Measurements from ENCODE around the gene CIDEA. TPM values are rescaled to one million over a fixed set of nuclear protein-coding genes. Genes with fewer than 3 reads are reported as not detected.

CIDEA gene
- total and polyA plus RNA-seq, 2 donors (not counting 1 experiment from before 2014, with no cell fraction given) = not detected

- Histone ChIP-seq H3K4me2 (replicated peaks; ENCODE audit: low read depth, low read length, poor library complexity, severe bottlenecking) (no peak overlapping the region), H3K79me2 (ENCODE audit: control insufficient read depth, insufficient read depth, low read length) (no peaks in the 10 kb centered on the region), H3K9ac (ENCODE audit: low read length) (no peak overlapping the region), H3K27me3 (replicated peaks in 1 of 4; ENCODE audit: control extremely low read depth in 1 of 4, control insufficient read depth in 3 of 4, insufficient read depth in 4 of 4, low read length in 3 of 4) (peaks cover 0 to 30% (median 2%) of the 10 kb centered on the region in 4 experiments), H3K9me3 (ENCODE audit: control extremely low read depth in 1 of 3, control insufficient read depth in 2 of 3, insufficient read depth in 1 of 3, low read length in 2 of 3) (peaks cover 0 to 2% (median 0%) of the 10 kb centered on the region in 3 donors), H3K27ac (ENCODE audit: low read length in 2 of 2) (no peak overlapping the region), H4K20me1 (ENCODE audit: control insufficient read depth, insufficient read depth, low read length, poor library complexity, severe bottlenecking) (no peaks in the 10 kb centered on the region), H3K4me1 (ENCODE audit: control insufficient read depth in 2 of 2, insufficient read depth in 2 of 2, low read length in 2 of 2) (no peaks in the 10 kb centered on the region), H3K36me3 (replicated peaks in 1 of 2; ENCODE audit: control extremely low read depth in 1 of 2, control insufficient read depth in 1 of 2, extremely low read depth in 1 of 2, insufficient read depth in 2 of 2, low read length in 1 of 2) (no peaks in the 10 kb centered on the region), H2AFZ (ENCODE audit: insufficient read depth, low read depth, low read length, poor library complexity, severe bottlenecking) (no peak overlapping the region), H3K4me3 (ENCODE audit: control extremely low read depth in 1 of 5, extremely low read depth in 1 of 5, insufficient read depth in 1 of 5, low read depth in 2 of 5, low read length in 4 of 5) (no peak overlapping the region)
- H3K27me3 Mint-ChIP-seq = peaks cover 57% of the 10 kb centered on the region
- 90% methylated on average over 5 of the region's 6 CpGs for WGBS (ENCODE audit: insufficient coverage)
- no peaks in the 10 kb centered on the region for H3K4me1 Mint-ChIP-seq
- no peak overlapping the region for H3K27ac Mint-ChIP-seq
- ATAC-seq (ENCODE audit: low read depth) = no peak
- no peak overlapping the region for H3K4me3 Mint-ChIP-seq
- no peaks in the 10 kb centered on the region for H3K9me3 Mint-ChIP-seq (ENCODE audit: insufficient read depth)
- POLR2A ChIA-PET = no interaction called here
- no peak for DNase-seq
- TF ChIP-seq CTCF (IDR thresholded peaks at IDR 0.05) (no peak), EZH2 (IDR thresholded peaks at IDR 0.05; ENCODE audit: borderline replicate concordance, insufficient read depth, low read depth, low read length, poor library complexity, severe bottlenecking) (no peak)
- intact Hi-C loops (cut with micrococcal nuclease) = no loop called here
- CTCF ChIA-PET = interaction anchor here (1.5 to 2.7 kb wide), 2 partner anchors 9 to 12 kb away, joined by 4 to 9 read pairs; no protein-coding TSS in a partner anchor
These were observed 6.2 kb upstream of the CIDEA start for GRCh38 chr18:12247946-12248345.

- ChIA-PET POLR2A (no interaction called here), CTCF (interaction anchor here (1.0 to 1.5 kb wide), 2 partner anchors 11 to 23 kb away, joined by 3 to 4 read pairs; no protein-coding TSS in a partner anchor)
- no peaks in the 10 kb centered on the region for H3K9me3 Mint-ChIP-seq (ENCODE audit: insufficient read depth)
- H3K27ac Mint-ChIP-seq = no peak overlapping the region
- DNase-seq (no peak), ATAC-seq (ENCODE audit: low read depth) (no peak)
- H3K4me1 ChIP-seq (ENCODE audit: control insufficient read depth in 2 of 2, insufficient read depth in 2 of 2, low read length in 2 of 2) = peaks cover 0 to 10% of the 10 kb centered on the region in 2 donors
- H3K27ac ChIP-seq (ENCODE audit: low read length in 2 of 2) = no peak overlapping the region
- 87% methylated on average over 7 of the region's 13 CpGs for WGBS (ENCODE audit: insufficient coverage)
- H3K4me3 ChIP-seq (ENCODE audit: control extremely low read depth in 1 of 5, extremely low read depth in 1 of 5, insufficient read depth in 1 of 5, low read depth in 2 of 5, low read length in 4 of 5) = no peak overlapping the region
- H3K79me2 ChIP-seq (ENCODE audit: control insufficient read depth, insufficient read depth, low read length) = no peaks in the 10 kb centered on the region
- no peak overlapping the region for H2AFZ ChIP-seq (ENCODE audit: insufficient read depth, low read depth, low read length, poor library complexity, severe bottlenecking)
- TF ChIP-seq CTCF (IDR thresholded peaks at IDR 0.05) (no peak), EZH2 (IDR thresholded peaks at IDR 0.05; ENCODE audit: borderline replicate concordance, insufficient read depth, low read depth, low read length, poor library complexity, severe bottlenecking) (no peak)
- H3K4me1 Mint-ChIP-seq = no peaks in the 10 kb centered on the region
- H3K4me2 ChIP-seq (replicated peaks; ENCODE audit: low read depth, low read length, poor library complexity, severe bottlenecking) = no peak overlapping the region
- no peak overlapping the region for H3K9ac ChIP-seq (ENCODE audit: low read length)
- peaks cover 0 to 42% (median 7%) of the 10 kb centered on the region in 4 experiments for H3K27me3 ChIP-seq (replicated peaks in 1 of 4; ENCODE audit: control extremely low read depth in 1 of 4, control insufficient read depth in 3 of 4, insufficient read depth in 4 of 4, low read length in 3 of 4)
- H4K20me1 ChIP-seq (ENCODE audit: control insufficient read depth, insufficient read depth, low read length, poor library complexity, severe bottlenecking) = no peaks in the 10 kb centered on the region
- peaks cover 62% of the 10 kb centered on the region for H3K27me3 Mint-ChIP-seq
- H3K36me3 ChIP-seq (replicated peaks in 1 of 2; ENCODE audit: control extremely low read depth in 1 of 2, control insufficient read depth in 1 of 2, extremely low read depth in 1 of 2, insufficient read depth in 2 of 2, low read length in 1 of 2) = no peaks in the 10 kb centered on the region
- no peak overlapping the region for H3K4me3 Mint-ChIP-seq
- intact Hi-C loops (cut with micrococcal nuclease) = no loop called here
- peaks cover 0 to 2% (median 0%) of the 10 kb centered on the region in 3 donors for H3K9me3 ChIP-seq (ENCODE audit: control extremely low read depth in 1 of 3, control insufficient read depth in 2 of 3, insufficient read depth in 1 of 3, low read length in 2 of 3)
These were observed 5.0 kb upstream of the CIDEA start for GRCh38 chr18:12248926-12249720.

Data from B cell (primary cell).